ENCODE measurements around the gene PADI2. TPM values are rescaled to one million over a fixed set of nuclear protein-coding genes. Genes with fewer than 3 reads are reported as not detected.

Gene PADI2
- total RNA-seq, 4 donors from 2014 or later = 0.29 to 2.8 (median 0.67) TPM

DNA sequence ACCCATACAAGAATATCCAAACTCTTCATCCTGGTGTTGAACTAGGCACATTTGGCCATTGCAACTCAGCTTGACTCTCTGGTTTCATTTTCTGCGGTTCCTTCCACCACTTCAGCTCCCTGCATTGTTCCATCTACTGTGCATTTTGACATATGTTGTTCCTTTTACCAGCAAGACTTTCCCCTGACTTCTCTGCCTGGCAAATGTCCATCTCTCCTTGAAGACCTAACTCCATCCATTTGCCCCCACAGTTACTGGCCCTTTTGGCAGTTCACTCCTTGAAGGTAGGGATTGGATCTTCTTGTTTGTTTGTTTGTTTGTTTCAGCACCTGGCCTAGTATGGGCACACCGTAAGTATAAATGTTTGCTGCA is 8.7 kb downstream of the PADI2 start:
- Histone ChIP-seq H3K36me3 (no peaks in the 10 kb centered on the region), H3K9me3 (no peaks in the 10 kb centered on the region), H3K4me1 (no peaks in the 10 kb centered on the region), H3K4me3 (no peak overlapping the region), H3K27ac (no peak overlapping the region), H3K27me3 (no peaks in the 10 kb centered on the region)
- no peak for DNase-seq
- intact Hi-C loops (cut with DNase I; ENCODE audit: low total_unique reads) = no loop called here
- no peak for TF ChIP-seq POLR2A (IDR thresholded peaks at IDR 0.05)
- no peak for TF ChIP-seq CTCF (IDR thresholded peaks at IDR 0.05)

- Histone ChIP-seq H3K27ac (no peak overlapping the region), H3K4me1 (no peaks in the 10 kb centered on the region), H3K9me3 (no peaks in the 10 kb centered on the region), H3K36me3 (no peaks in the 10 kb centered on the region), H3K4me3 (no peak overlapping the region), H3K27me3 (no peaks in the 10 kb centered on the region)
- intact Hi-C loops (cut with DNase I; ENCODE audit: low total_unique reads) = no loop called here
- DNase-seq = no peak
- TF ChIP-seq POLR2A (IDR thresholded peaks at IDR 0.05) (no peak), CTCF (IDR thresholded peaks at IDR 0.05) (no peak)
Observed at GRCh38 chr1:17109892-17110554, 9.2 kb downstream of the PADI2 start.

GRCh38 chr1:17108786-17109185 is 10.5 kb downstream of the PADI2 start:
- H3K4me1 ChIP-seq = no peaks in the 10 kb centered on the region
- intact Hi-C loops (cut with DNase I; ENCODE audit: low total_unique reads) = no loop called here
- H3K4me3 ChIP-seq = no peak overlapping the region
- H3K36me3 ChIP-seq = no peaks in the 10 kb centered on the region
- no peaks in the 10 kb centered on the region for H3K27me3 ChIP-seq
- TF ChIP-seq CTCF (IDR thresholded peaks at IDR 0.05) (no peak), POLR2A (IDR thresholded peaks at IDR 0.05) (no peak)
- no peak overlapping the region for H3K27ac ChIP-seq
- no peaks in the 10 kb centered on the region for H3K9me3 ChIP-seq
- no peak for DNase-seq

DNA sequence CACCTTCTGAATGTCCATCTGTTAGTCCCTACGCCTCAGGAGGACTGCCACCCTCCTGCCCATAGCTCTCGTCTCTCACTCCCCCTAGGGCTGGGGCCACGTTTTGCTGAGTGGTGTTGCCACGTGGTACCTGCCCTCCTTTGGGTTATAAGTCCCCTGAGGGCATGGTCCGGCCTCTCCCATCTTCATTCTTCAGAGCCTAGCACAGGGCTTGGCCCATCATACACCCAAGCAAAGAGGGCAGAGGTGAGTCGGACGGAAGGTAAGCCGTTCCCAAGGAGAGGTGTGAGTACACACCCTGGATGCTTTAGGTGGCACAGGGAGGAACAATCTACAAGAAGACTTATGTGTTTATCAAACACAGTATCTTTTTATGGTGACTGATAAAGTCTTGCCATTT is 10.9 kb downstream of the PADI2 start:
- no peak overlapping the region for H3K4me3 ChIP-seq
- no peaks in the 10 kb centered on the region for H3K9me3 ChIP-seq
- H3K27ac ChIP-seq = no peak overlapping the region
- DNase-seq = no peak
- H3K36me3 ChIP-seq = no peaks in the 10 kb centered on the region
- H3K4me1 ChIP-seq = no peaks in the 10 kb centered on the region
- no peaks in the 10 kb centered on the region for H3K27me3 ChIP-seq
- intact Hi-C loops (cut with DNase I; ENCODE audit: low total_unique reads) = no loop called here
- TF ChIP-seq POLR2A (IDR thresholded peaks at IDR 0.05) = no peak
- no peak for TF ChIP-seq CTCF (IDR thresholded peaks at IDR 0.05)

DNA sequence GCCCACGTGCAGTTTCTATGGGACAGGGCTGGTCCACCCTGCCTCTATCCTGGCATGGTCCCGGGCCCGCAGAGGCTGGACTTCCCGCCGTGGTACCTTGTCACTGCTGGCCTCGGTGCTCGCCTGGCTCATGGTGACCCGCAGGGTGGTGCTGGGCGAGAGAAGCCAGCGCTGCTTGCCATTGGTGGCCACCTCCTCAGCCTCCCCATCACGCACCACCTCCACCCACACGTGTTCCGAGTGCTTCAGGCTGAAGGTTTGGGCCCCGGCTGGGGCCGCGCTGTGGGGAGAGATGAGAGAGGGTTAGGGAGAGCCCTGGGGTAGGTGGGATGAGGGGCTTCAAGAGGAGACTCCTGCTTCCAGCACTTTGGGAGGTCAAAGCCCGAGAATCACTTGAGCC is 14.5 kb downstream of the PADI2 start:
- DNase-seq = no peak
- no peaks in the 10 kb centered on the region for H3K9me3 ChIP-seq
- no peaks in the 10 kb centered on the region for H3K4me1 ChIP-seq
- H3K27me3 ChIP-seq = no peaks in the 10 kb centered on the region
- no peak overlapping the region for H3K4me3 ChIP-seq
- no peaks in the 10 kb centered on the region for H3K36me3 ChIP-seq
- no peak overlapping the region for H3K27ac ChIP-seq
- TF ChIP-seq CTCF (IDR thresholded peaks at IDR 0.05) = no peak
- TF ChIP-seq POLR2A (IDR thresholded peaks at IDR 0.05) = no peak
- intact Hi-C loops (cut with DNase I; ENCODE audit: low total_unique reads) = no loop called here

All from uterus (tissue), 4 donors.